Stomach smooth muscle (tissue), 2 donors: ENCODE data around the gene PIR.

Source experiments
- H3K27ac ChIP-seq: one replicate; pipeline ENCODE4 v1.7.0; 2013; ENCODE audit warnings: mild to moderate bottlenecking, low read length, inconsistent platforms
- H3K27me3 ChIP-seq, 2 donors: one replicate each; pipeline ENCODE4 v1.7.0; 2013; ENCODE audit warnings: low read length in 2 of 2; ENCODE audit not compliant: insufficient read depth in 2 of 2, control insufficient read depth in 1 of 2
- H3K36me3 ChIP-seq, 2 donors: one replicate each; pipeline ENCODE4 v1.7.0; 2013; ENCODE audit warnings: low read length in 2 of 2; ENCODE audit not compliant: control insufficient read depth in 2 of 2, insufficient read depth in 2 of 2
- H3K4me1 ChIP-seq: one replicate; pipeline ENCODE4 v1.7.0; 2013; ENCODE audit warnings: low read length; ENCODE audit not compliant: control insufficient read depth, insufficient read depth
- H3K4me3 ChIP-seq, 2 donors: one replicate each; pipeline ENCODE4 v1.7.0; 2013; ENCODE audit warnings: low read length in 2 of 2
- H3K9ac ChIP-seq, 2 donors: one replicate each; pipeline ENCODE4 v1.7.0; 2013; ENCODE audit warnings: low read length in 2 of 2, mild to moderate bottlenecking in 1 of 2
- H3K9me3 ChIP-seq, 2 donors: one replicate each; pipeline ENCODE4 v1.7.0; 2013; ENCODE audit warnings: low read length in 2 of 2; ENCODE audit not compliant: control insufficient read depth in 2 of 2
- donor health status: healthy.
- donor health status: Pancreatic carcinoma.

PIR gene

GRCh38 chrX:15356444-15356843, 136.7 kb downstream of the PIR start:
- Histone ChIP-seq H3K27ac (no peak overlapping the region), H3K4me3 (no peak overlapping the region), H3K36me3 (no peaks in the 10 kb centered on the region), H3K27me3 (peaks cover 0 to 3% of the 10 kb centered on the region in 2 donors), H3K9me3 (no peaks in the 10 kb centered on the region), H3K4me1 (no peaks in the 10 kb centered on the region), H3K9ac (no peak overlapping the region)

GRCh38 chrX:15350329-15350996, 142.7 kb downstream of the PIR start:
- Histone ChIP-seq H3K4me3 (no peak overlapping the region), H3K27ac (no peak overlapping the region), H3K36me3 (no peaks in the 10 kb centered on the region), H3K9ac (no peak overlapping the region), H3K27me3 (peaks cover 0 to 4% of the 10 kb centered on the region in 2 donors), H3K4me1 (no peaks in the 10 kb centered on the region), H3K9me3 (no peaks in the 10 kb centered on the region)

- Histone ChIP-seq H3K36me3 (no peaks in the 10 kb centered on the region), H3K4me1 (no peaks in the 10 kb centered on the region), H3K9ac (no peak overlapping the region), H3K9me3 (no peaks in the 10 kb centered on the region), H3K27me3 (peaks cover 0 to 4% of the 10 kb centered on the region in 2 donors), H3K4me3 (no peak overlapping the region), H3K27ac (no peak overlapping the region)
These were observed 144.1 kb downstream of the PIR start for GRCh38 chrX:15349046-15349445.

GRCh38 chrX:15345976-15346375, 147.2 kb downstream of the PIR start:
- Histone ChIP-seq H3K9me3 (no peaks in the 10 kb centered on the region), H3K27me3 (peaks cover 0 to 4% of the 10 kb centered on the region in 2 donors), H3K9ac (no peak overlapping the region), H3K36me3 (no peaks in the 10 kb centered on the region), H3K4me1 (no peaks in the 10 kb centered on the region), H3K27ac (no peak overlapping the region), H3K4me3 (no peak overlapping the region)

GRCh38 chrX:15344106-15344505, 149.0 kb downstream of the PIR start:
- H3K27ac ChIP-seq, result no peak overlapping the region
- H3K9me3 ChIP-seq, result no peaks in the 10 kb centered on the region
- H3K36me3 ChIP-seq, result no peaks in the 10 kb centered on the region
- no peaks in the 10 kb centered on the region for H3K4me1 ChIP-seq
- H3K4me3 ChIP-seq, result no peak overlapping the region
- H3K9ac ChIP-seq, result no peak overlapping the region
- peaks cover 0 to 4% of the 10 kb centered on the region in 2 donors for H3K27me3 ChIP-seq

GRCh38 chrX:15343075-15343476, 150.1 kb downstream of the PIR start:
- H3K4me1 ChIP-seq, result no peaks in the 10 kb centered on the region
- H3K36me3 ChIP-seq, result no peaks in the 10 kb centered on the region
- no peak overlapping the region for H3K4me3 ChIP-seq
- no peak overlapping the region for H3K27ac ChIP-seq
- no peaks in the 10 kb centered on the region for H3K9me3 ChIP-seq
- peaks cover 0 to 4% of the 10 kb centered on the region in 2 donors for H3K27me3 ChIP-seq
- H3K9ac ChIP-seq, result no peak overlapping the region

- peaks cover 0 to 3% of the 10 kb centered on the region in 2 donors for H3K27me3 ChIP-seq
- no peaks in the 10 kb centered on the region for H3K36me3 ChIP-seq
- H3K9me3 ChIP-seq, result no peaks in the 10 kb centered on the region
- H3K27ac ChIP-seq, result no peak overlapping the region
- H3K9ac ChIP-seq, result no peak overlapping the region
- no peak overlapping the region for H3K4me3 ChIP-seq
- no peaks in the 10 kb centered on the region for H3K4me1 ChIP-seq
These were observed 152.3 kb downstream of the PIR start for GRCh38 chrX:15340867-15341266.

GRCh38 chrX:15336023-15336413, 157.1 kb downstream of the PIR start:
- H3K4me3 ChIP-seq, result peak overlapping the region; percentile 77 to 78
- H3K4me1 ChIP-seq, result no peaks in the 10 kb centered on the region
- H3K27ac ChIP-seq, result no peak overlapping the region

GRCh38 chrX:15335135-15336022, 157.8 kb downstream of the PIR start, which contains the start of gene PIGA:
TSS of gene PIGA (minus strand) at chrX:15335523. CDS start at chrX:15331930, 3,593 bp downstream.
- Histone ChIP-seq H3K27ac (peak within 1 kb of the TSS; percentile 60), H3K27me3 (peaks cover 0 to 2% of the 10 kb centered on the region in 2 donors), H3K9ac (peak within 1 kb of the TSS; percentile 79 to 80), H3K9me3 (no peaks in the 10 kb centered on the region), H3K4me1 (no peaks in the 10 kb centered on the region), H3K36me3 (peaks cover 0 to 5% of the 10 kb centered on the region in 2 donors), H3K4me3 (peak within 1 kb of the TSS; percentile 77 to 78)

More at GRCh38 chrX:15336023-15336413, 157.1 kb downstream of the PIR start:
- H3K27me3 ChIP-seq, result peaks cover 0 to 2% of the 10 kb centered on the region in 2 donors
- no peaks in the 10 kb centered on the region for H3K9me3 ChIP-seq
- peak overlapping the region; percentile 63 to 64 for H3K9ac ChIP-seq
- H3K36me3 ChIP-seq, result peaks cover 0 to 5% of the 10 kb centered on the region in 2 donors
